T-helper 1 cell (primary cell): ENCODE data around the gene ARR3.
A peak's percentile ranks its signal among the peaks of the same experiment; 100 is the strongest.
"Not testable (repeated sequence)": the region's sequence is repeated elsewhere in the genome, so short reads cannot be mapped to it uniquely, and the experiment has no call there.

Experiments
- DNase-seq, 5 donors: peaks; one replicate each; pipeline ENCODE4 v3.0.0-alpha.2; 2012 to 2020
- total RNA-seq, 4 donors: gene quantifications; one replicate each; lab custom pipeline; 2026; lab: John Stamatoyannopoulos, UW

Gene ARR3
- 0 reads per million in 4 donors for total RNA-seq

GRCh38 chrX:70268034-70268433 lies at the start of gene ARR3:
TSS of gene ARR3 (plus strand) at chrX:70268334. CDS start at chrX:70269386, 1,052 bp downstream.
- DNase-seq: no peak

GRCh38 chrX:70219938-70220764 lies 48.0 kb upstream of the ARR3 start:
- no peak for DNase-seq

DNA sequence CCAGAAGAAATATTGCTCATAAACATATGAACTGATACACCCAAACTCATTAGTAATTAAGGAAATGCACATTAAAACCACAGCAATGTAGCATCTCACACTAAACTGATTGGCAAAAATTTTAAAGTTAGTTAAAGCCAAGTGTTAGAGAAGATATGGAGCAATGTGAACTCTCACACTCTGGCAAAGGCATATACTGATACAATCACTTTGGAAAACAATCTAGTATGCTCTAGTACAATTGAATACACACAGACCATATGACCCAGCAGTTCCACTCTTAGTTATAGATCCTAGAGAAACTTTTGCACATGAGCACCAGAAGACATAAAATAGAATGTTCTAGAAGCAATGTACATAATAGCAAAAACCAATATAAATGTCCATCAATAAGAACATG lies 42.1 kb upstream of the ARR3 start:
- no peak for DNase-seq

- DNase-seq: no peak
Measured at GRCh38 chrX:70226687-70227086, 41.4 kb upstream of the ARR3 start.

- DNase-seq: no peak
Measured at GRCh38 chrX:70231666-70232065, 36.5 kb upstream of the ARR3 start.

DNA sequence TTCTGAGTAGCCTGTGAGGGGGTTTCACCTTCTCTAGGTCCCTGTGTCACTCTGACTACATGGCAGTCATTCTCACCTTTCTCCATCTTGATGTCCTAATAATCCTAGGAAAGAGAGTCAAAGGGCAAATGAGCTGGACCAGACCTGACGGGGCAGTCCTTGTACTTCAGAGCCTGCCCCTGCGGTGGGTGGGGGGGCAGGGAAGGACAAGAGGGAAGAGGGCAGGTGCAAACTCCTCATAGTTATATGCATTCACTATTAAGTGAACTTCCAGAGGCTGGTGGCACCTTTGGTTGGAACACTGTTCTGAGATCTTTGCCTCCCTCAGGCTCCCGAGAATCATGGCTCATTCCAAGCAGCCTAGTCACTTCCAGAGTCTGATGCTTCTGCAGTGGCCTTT lies 33.8 kb upstream of the ARR3 start, which contains the start of gene AWAT1:
Gene AWAT1, plus strand, starts transcription at position 301 of the 400 bp plus-strand sequence. Its CDS starts 41 bp downstream, at position 342.
- no peak for DNase-seq

GRCh38 chrX:70240751-70241150 lies 27.4 kb upstream of the ARR3 start:
- no peak for DNase-seq

DNA sequence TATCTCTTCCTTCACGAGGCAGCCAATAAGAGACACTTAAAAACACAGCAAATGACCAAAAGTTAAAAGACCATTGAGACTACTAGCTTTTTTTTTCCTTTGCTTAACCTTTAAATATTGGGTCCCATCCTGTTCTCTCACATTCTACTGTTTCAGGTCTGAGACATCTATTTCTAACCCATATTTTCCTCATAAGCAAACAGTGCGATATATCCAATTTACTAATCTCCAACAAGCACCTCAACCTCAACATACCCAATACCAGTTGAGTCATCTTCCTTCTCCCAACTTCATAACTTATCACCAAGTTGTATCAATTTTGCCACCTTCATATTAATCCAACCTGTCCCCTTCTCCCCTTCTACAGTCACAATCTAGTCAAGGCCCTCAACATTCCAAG lies 26.6 kb upstream of the ARR3 start:
- DNase-seq: no peak

DNA sequence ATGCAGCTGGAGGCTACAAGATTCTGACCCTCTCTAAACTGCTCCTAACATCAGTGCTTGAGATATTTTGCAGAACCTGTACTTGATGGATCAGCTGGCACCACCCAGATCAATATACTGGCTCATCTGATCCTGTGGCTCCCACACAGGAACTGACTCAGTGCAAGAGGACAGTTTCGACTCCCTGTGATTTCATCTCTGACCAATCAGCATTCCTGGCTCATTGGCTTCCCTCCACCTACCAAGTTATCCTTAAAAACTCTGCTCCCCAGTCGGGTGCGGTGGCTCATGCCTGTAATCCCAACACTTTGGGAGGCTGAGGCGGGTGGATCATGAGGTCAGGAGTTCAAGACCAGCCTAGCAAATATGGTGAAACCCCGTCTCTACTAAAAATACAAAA lies 24.5 kb upstream of the ARR3 start:
- not testable (repeated sequence) for DNase-seq

DNA sequence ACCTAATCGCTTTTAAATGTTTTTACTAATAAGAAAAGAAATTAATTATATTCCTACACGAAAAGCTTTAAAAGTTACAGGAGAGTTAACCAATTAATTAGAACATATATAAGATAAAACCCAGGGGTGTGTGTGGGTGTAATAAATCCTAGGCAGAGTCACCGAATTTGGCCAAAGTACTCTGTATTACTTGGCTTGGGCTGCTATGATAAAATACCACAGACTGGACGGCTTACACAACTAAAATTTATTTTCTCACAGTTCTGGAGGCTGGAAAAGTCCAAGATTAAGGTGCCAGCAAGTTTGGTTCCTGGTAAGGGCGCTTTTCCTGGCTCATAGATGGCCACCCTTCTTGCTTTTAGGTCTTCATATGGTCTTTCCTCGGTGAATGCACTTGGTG lies 23.3 kb upstream of the ARR3 start:
- no peak for DNase-seq

- no peak for DNase-seq
Measured at GRCh38 chrX:70247252-70247651, 20.9 kb upstream of the ARR3 start.

- no peak for DNase-seq
Measured at GRCh38 chrX:70252491-70252890, 15.6 kb upstream of the ARR3 start.

DNA sequence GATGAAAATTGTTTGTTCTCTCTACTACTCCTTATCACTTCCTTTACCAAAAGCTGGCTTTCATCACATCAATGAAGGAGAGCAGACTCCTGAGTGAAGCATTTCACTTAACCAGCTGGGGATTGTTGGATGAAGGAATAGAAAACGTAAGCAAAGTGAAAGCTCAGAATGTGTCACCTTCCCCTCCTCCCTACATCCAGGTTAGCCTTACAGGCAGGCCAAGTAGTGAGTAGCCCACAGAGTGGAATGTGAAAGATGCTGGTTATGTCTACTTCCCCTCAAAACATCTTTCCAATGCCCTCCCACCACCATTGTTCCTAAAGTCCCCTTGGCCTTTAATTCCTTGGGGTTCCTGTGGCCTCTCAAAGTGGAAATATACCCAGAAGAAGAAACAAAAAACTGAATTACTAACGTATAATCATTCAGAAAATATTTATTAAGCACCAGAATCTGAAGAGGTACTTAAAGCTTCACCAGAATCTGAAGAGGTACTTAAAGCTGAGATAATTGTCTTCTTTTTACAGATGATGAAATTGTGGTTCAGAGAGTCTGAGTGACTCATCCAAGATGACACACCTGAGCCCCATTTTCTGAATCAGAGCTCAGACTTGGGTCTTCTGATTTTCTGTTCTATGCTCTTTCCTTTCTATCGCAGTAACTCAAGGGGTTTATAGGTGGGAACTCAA lies 14.6 kb upstream of the ARR3 start:
- peak in 1 of 5 donors; percentile 2 for DNase-seq

DNA sequence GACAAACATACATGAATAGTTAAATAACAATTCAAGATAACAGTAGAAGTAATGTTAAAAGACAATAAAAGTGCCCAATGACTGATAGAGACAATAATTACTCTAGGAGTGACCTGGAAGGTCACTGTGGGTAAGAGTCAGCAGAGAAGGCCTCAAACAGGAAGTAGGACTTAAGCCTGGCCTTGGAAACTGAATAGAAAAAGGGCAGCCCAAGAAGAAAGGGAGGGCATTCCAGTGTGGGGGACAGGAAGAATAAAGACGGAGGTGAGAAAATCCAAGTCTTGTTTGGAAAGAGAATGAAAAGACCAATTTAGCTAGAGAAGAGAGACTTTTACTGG lies 14.1 kb upstream of the ARR3 start:
- no peak for DNase-seq

GRCh38 chrX:70254909-70255308 lies 13.2 kb upstream of the ARR3 start:
- no peak for DNase-seq

GRCh38 chrX:70255452-70255851 lies 12.7 kb upstream of the ARR3 start:
- no peak for DNase-seq

- no peak for DNase-seq
Measured at GRCh38 chrX:70257423-70258288, 10.5 kb upstream of the ARR3 start.

DNA sequence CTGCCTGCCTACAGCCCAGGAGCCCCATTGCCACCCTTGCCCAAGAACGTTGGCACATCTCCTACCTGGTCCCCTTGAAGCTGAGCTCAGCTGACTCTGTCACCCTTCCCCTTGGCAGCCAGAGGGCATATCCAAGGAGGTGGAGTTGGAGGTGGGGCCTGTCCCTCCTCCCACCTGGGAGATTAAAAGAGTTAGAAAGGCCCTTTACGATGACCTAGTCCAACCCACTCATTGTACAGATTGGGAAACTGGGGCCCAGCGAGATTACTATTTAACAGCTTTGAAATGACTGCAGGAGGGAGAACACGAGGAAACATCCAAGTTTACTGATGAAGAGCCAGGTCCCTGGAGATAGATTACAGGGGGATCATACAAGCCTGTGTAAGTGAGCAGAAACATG lies 8.0 kb upstream of the ARR3 start, which contains the start of gene P2RY4:
Gene P2RY4, minus strand, starts transcription at position 101 of the 400 bp plus-strand sequence. CDS start 580 bp downstream, outside the sequence.
- no peak for DNase-seq

- peak in 1 of 5 donors; percentile 27 for DNase-seq
Measured at GRCh38 chrX:70262952-70263567, 5.1 kb upstream of the ARR3 start.

- DNase-seq: no peak
Measured at GRCh38 chrX:70264784-70265183, 3.4 kb upstream of the ARR3 start.

DNA sequence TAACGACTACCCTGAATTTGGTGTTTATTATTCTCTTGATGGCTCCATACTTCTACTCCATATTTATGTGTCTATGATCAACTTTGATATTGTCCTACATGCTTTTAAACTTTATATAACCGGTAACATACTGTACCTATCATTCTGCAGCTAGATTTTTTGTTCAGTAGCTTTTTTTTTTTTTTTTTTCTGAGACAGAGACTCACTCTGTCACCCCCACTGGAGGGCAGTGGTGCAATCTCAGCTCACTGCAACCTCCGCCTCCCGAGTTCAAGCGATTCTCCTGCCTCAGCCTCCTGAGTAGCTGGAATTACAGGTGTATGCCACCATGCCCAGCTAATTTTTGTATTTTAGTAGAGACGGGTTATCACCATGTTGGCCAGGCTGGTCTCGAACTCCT lies 5.9 kb downstream of the ARR3 start:
- DNase-seq: not testable (repeated sequence)

- no peak for DNase-seq
Measured at GRCh38 chrX:70279081-70279480, 10.9 kb downstream of the ARR3 start.

DNA sequence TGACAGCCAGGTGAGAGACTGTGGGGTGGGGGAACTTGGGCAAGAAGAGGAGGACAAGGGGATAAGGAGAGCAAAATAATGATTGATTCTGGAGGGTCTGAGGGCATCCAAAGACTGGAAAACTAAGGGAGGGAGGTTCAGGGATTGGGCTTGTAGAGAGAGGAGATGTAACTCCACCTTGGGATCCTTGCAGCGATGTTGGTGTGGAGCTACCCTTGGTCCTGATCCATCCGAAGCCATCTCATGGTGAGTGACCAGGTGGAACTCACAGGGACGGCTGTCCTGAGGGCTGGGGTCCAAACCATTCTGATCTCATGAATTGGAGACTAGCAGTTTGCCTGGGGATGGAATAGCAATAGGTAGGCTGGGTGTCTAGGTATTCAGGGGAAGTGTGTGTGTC lies 12.4 kb downstream of the ARR3 start:
- DNase-seq: no peak
